GM12878 (cell line): ENCODE data around the gene GRIK3. TPM values are rescaled to one million over a fixed set of nuclear protein-coding genes. Genes with fewer than 3 reads are reported as not detected.

Experiments
- ATAC-seq: fragments of 200-7000 bp; cut with Tn5 transposase; 3 replicates; pipeline ENCODE4 v1.9.1; 2020; ENCODE audit warnings: mild to moderate bottlenecking, moderate library complexity
- BruUV-seq: library from RNA; stranded (reverse); fragments of 400-500 nt; replicated peaks from 2 replicates; lab custom pipeline; 2021; lab: Mats Ljungman, UMichigan
- CTCF ChIA-PET: fragments of 300-600 bp; sonication (Branson Sonifier 250); formaldehyde crosslinking; extraction: SDS; loops from one replicate; lab custom pipeline; 2021; ENCODE audit warnings: inconsistent platforms; lab: Yijun Ruan, JAX
- POLR2A ChIA-PET: fragments of 350-600 bp; formaldehyde crosslinking; extraction: SDS; loops from one replicate; lab custom pipeline; 2021; ENCODE audit warnings: inconsistent platforms; lab: Charles Lee
- RAD21 ChIA-PET: fragments of 300-600 bp; sonication (Branson Sonifier 250); formaldehyde crosslinking; loops from one replicate; lab custom pipeline; 2023; ENCODE audit warnings: antibody characterized with exemption; ENCODE audit not compliant: unreplicated experiment; lab: Charles Lee
- SMC1A ChIA-PET: fragments of 300-600 bp; sonication (Branson Sonifier 250); formaldehyde crosslinking; loops from one replicate; lab custom pipeline; 2023; ENCODE audit not compliant: unreplicated experiment, uncharacterized antibody; lab: Charles Lee
- DNase-seq: peaks from one replicate; pipeline ENCODE4 v3.0.0-alpha.2; 2011; ENCODE audit warnings: low read depth, low spot score
- FAIRE-seq: peaks from 3 replicates; lab custom pipeline; 2011; peaks lifted over from hg19 to GRCh38; lab: Jason Lieb, UNC
- H2AFZ ChIP-seq: 2 replicates; pipeline ENCODE4 v1.6.0; 2011; ENCODE audit warnings: low read depth, low read length, control low read depth; ENCODE audit not compliant: control insufficient read depth
- H3K27ac ChIP-seq: 2 replicates; pipeline ENCODE4 v1.5.1; 2011; ENCODE audit warnings: control low read depth; ENCODE audit not compliant: control insufficient read depth, insufficient read depth
- H3K27me3 ChIP-seq, 2 experiments: replicated peaks in 1 of 2; 2 replicates each; pipeline versions ENCODE4 v1.6.0 to v1.6.1; 2011; ENCODE audit warnings: low read length in 1 of 2; ENCODE audit not compliant: control insufficient read depth in 2 of 2, insufficient read depth in 2 of 2
- H3K36me3 ChIP-seq, 2 experiments: 2 replicates each; pipeline ENCODE4 v1.5.1; 2011; ENCODE audit warnings: low read length in 1 of 2; ENCODE audit not compliant: control insufficient read depth in 2 of 2, insufficient read depth in 2 of 2
- H3K4me1 ChIP-seq: 2 replicates; pipeline ENCODE4 v1.6.1; 2011; ENCODE audit warnings: mild to moderate bottlenecking, low read length, moderate library complexity, mixed read lengths; ENCODE audit not compliant: control insufficient read depth, insufficient read depth
- H3K4me2 ChIP-seq: 2 replicates; pipeline ENCODE4 v1.6.0; 2011; ENCODE audit warnings: control low read depth; ENCODE audit not compliant: control insufficient read depth, insufficient read depth
- H3K4me3 ChIP-seq: fragments of 200-600 bp; sonication (generic); 2 replicates; pipeline ENCODE4 v1.5.1; 2016
- H3K79me2 ChIP-seq: 2 replicates; pipeline ENCODE4 v1.6.0; 2011; ENCODE audit warnings: low read length; ENCODE audit not compliant: control insufficient read depth, insufficient read depth
- H3K9ac ChIP-seq: 2 replicates; pipeline ENCODE4 v1.8.0; 2011; ENCODE audit warnings: low read length, control low read depth, mixed read lengths; ENCODE audit not compliant: control insufficient read depth, insufficient read depth
- H3K9me3 ChIP-seq: replicated peaks from 3 replicates; pipeline ENCODE4 v1.5.1; 2011; ENCODE audit warnings: mild to moderate bottlenecking, low read length; ENCODE audit not compliant: control insufficient read depth, insufficient read depth
- H4K20me1 ChIP-seq: 2 replicates; pipeline ENCODE4 v1.6.0; 2011; ENCODE audit not compliant: control insufficient read depth, insufficient read depth
- BCL11A ChIP-seq: IDR thresholded peaks from 2 replicates; pipeline ENCODE4 v1.6.1; 2011; ENCODE audit warnings: low read depth, low read length
- HDGF ChIP-seq: fragments of 450-650 bp; IDR thresholded peaks from 2 replicates; pipeline ENCODE4 v1.6.1; 2016; ENCODE audit warnings: antibody characterized with exemption
- IKZF2 ChIP-seq, 2 experiments: fragments of 450-650 bp; IDR thresholded peaks; 2 replicates each; pipeline ENCODE4 v1.6.1; 2017; ENCODE audit warnings: mild to moderate bottlenecking in 2 of 2, moderate library complexity in 2 of 2
- RB1 ChIP-seq: fragments of 450-650 bp; formaldehyde crosslinking; IDR thresholded peaks from 2 replicates; pipeline ENCODE4 v1.6.1; 2017; ENCODE audit warnings: mild to moderate bottlenecking, borderline replicate concordance
- SUPT20H ChIP-seq: IDR thresholded peaks from 2 replicates; pipeline ENCODE4 v1.6.1; 2011; ENCODE audit warnings: low read depth, mild to moderate bottlenecking, low read length, moderate library complexity, borderline replicate concordance; ENCODE audit not compliant: control insufficient read depth
- TBL1XR1 ChIP-seq: IDR thresholded peaks from 2 replicates; pipeline ENCODE4 v1.6.1; 2012; ENCODE audit warnings: low read depth, low read length, improper control_type of control experiment
- TCF3 ChIP-seq: IDR thresholded peaks from 2 replicates; pipeline ENCODE4 v1.6.1; 2012; ENCODE audit warnings: low read depth, mild to moderate bottlenecking, low read length, borderline replicate concordance; ENCODE audit not compliant: insufficient read depth
- WGBS: methylation state at CpG from one replicate; pipeline ENCODE4 v1.1.6; 2016; ENCODE audit warnings: low lambda C conversion rate; ENCODE audit not compliant: insufficient replicate concordance, insufficient coverage; ENCODE audit errors: missing lambda C conversion rate; 5-methylcytosine and 5-hydroxymethylcytosine counted together
- in situ Hi-C: fragments of 300-500 bp; cut with MboI; formaldehyde crosslinking; loops from 9 replicates; pipeline ENCODE4 v1.14.3; 2018; ENCODE audit warnings: mixed read lengths
- intact Hi-C: fragments of 100-400 bp; cut with micrococcal nuclease; formaldehyde crosslinking; loops from one replicate; pipeline ENCODE4 v1.14.2; 2022; ENCODE audit not compliant: unreplicated experiment
- polyA plus RNA-seq, 11 experiments: library from polyadenylated mRNA; depleted of rRNA in 4 of 11; unstranded in 6 of 11; stranded (reverse) in 5 of 11; fragments of >200 nt; fragmentation: Nextera tagmentation in 4 of 11; fragmentation: Illumina TruSeq in 1 of 11; extraction: Ambion mirVana in 4 of 11; extraction: Trizol in 1 of 11; gene quantifications; 1 replicate in 1 of 11; 2 replicates in 10 of 11; pipeline versions ENCODE4 v1.2.1 to v1.2.3, GENCODE V29; 2011 to 2016; ENCODE audit warnings: inconsistent platforms in 2 of 11, missing spikeins in 2 of 11, low read depth in 1 of 11
- total RNA-seq, 4 experiments: library from RNA; depleted of rRNA in 3 of 4; stranded (reverse); fragments of >200 nt in 3 of 4; fragmentation: Illumina TruSeq in 1 of 4; extraction: Trizol in 1 of 4; gene quantifications; 2 replicates each; pipeline versions ENCODE4 v1.2.1 to v1.2.3, GENCODE V29; 2013 to 2021
- TF ChIP-seq, protein P1 (sequence below): IDR thresholded peaks from 2 replicates; pipeline ENCODE4 v1.6.1; 2012; ENCODE audit warnings: low read depth, low read length, improper control_type of control experiment
- TF ChIP-seq, protein P2 (sequence below): fragments of 450-650 bp; IDR thresholded peaks from 2 replicates; pipeline ENCODE4 v1.6.1; 2014; ENCODE audit warnings: mild to moderate bottlenecking
- TF ChIP-seq, protein P3 (sequence below): fragments of 450-650 bp; conservative IDR thresholded peaks from 2 replicates; pipeline ENCODE4 v1.6.1; 2017; ENCODE audit warnings: mild to moderate bottlenecking, moderate library complexity
- TF ChIP-seq, protein P4 (sequence below): fragments of 150-350 bp; IDR thresholded peaks from 2 replicates; pipeline ENCODE4 v1.6.1; 2014; ENCODE audit warnings: mild to moderate bottlenecking, low read depth, low read length
- TF ChIP-seq, protein P5 (sequence below): fragments of 450-650 bp; IDR thresholded peaks from 2 replicates; pipeline ENCODE4 v1.6.1; 2016; ENCODE audit warnings: mild to moderate bottlenecking

GRIK3 gene
- total and polyA plus RNA-seq, 10 of the 15 experiments (the other 5 are each of a cell fraction or from before 2014, with no cell fraction given): not detected

DNA sequence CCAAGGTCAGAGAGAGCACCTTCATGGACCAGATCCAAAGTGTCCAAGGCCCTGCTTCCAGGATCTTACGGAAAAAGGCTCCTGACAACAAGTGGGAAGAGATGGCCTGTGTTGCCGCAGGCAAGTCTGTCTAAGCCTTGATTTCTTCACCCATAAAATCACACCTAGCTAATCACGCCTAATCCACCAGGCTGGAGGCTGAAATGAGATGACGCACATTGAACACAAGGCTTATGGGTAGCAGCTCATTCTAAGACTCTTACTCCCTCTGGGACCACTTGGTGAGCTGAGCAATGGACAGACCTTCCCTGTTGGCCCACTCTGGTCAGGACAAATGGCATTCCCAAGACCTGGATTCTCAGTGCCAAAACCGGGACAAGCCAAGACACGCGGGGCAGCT, 38.2 kb downstream of the GRIK3 start:
- in situ Hi-C loops: no loop called here
- no peak for FAIRE-seq
- Histone ChIP-seq H3K36me3 (no peaks in the 10 kb centered on the region), H3K27ac (no peak overlapping the region), H4K20me1 (peaks cover 3% of the 10 kb centered on the region; the same call in 1 of the 2 replicates), H3K79me2 (no peaks in the 10 kb centered on the region), H3K4me1 (no peaks in the 10 kb centered on the region), H2AFZ (no peak overlapping the region), H3K4me3 (no peak overlapping the region), H3K9ac (no peak overlapping the region), H3K9me3 (no peaks in the 10 kb centered on the region), H3K27me3 (peaks cover 0 to 2% of the 10 kb centered on the region in 2 experiments; a peak in 3 of 4 replicates), H3K4me2 (no peak overlapping the region)
- POLR2A ChIA-PET: no interaction called here
- DNase-seq: no peak
- SMC1A ChIA-PET: no interaction called here
- no TSS peak for BruUV-seq
- ATAC-seq: no peak
- RAD21 ChIA-PET: no interaction called here
- CTCF ChIA-PET: interaction anchor here (1.0 kb wide), 1 partner anchor 9 kb away, joined by 4 read pairs; no protein-coding TSS in a partner anchor
- TF ChIP-seq, protein P1, sequence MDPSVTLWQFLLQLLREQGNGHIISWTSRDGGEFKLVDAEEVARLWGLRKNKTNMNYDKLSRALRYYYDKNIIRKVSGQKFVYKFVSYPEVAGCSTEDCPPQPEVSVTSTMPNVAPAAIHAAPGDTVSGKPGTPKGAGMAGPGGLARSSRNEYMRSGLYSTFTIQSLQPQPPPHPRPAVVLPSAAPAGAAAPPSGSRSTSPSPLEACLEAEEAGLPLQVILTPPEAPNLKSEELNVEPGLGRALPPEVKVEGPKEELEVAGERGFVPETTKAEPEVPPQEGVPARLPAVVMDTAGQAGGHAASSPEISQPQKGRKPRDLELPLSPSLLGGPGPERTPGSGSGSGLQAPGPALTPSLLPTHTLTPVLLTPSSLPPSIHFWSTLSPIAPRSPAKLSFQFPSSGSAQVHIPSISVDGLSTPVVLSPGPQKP: no peak
- TF ChIP-seq, protein P2, sequence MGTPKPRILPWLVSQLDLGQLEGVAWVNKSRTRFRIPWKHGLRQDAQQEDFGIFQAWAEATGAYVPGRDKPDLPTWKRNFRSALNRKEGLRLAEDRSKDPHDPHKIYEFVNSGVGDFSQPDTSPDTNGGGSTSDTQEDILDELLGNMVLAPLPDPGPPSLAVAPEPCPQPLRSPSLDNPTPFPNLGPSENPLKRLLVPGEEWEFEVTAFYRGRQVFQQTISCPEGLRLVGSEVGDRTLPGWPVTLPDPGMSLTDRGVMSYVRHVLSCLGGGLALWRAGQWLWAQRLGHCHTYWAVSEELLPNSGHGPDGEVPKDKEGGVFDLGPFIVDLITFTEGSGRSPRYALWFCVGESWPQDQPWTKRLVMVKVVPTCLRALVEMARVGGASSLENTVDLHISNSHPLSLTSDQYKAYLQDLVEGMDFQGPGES: no peak
- TF ChIP-seq, protein P3, sequence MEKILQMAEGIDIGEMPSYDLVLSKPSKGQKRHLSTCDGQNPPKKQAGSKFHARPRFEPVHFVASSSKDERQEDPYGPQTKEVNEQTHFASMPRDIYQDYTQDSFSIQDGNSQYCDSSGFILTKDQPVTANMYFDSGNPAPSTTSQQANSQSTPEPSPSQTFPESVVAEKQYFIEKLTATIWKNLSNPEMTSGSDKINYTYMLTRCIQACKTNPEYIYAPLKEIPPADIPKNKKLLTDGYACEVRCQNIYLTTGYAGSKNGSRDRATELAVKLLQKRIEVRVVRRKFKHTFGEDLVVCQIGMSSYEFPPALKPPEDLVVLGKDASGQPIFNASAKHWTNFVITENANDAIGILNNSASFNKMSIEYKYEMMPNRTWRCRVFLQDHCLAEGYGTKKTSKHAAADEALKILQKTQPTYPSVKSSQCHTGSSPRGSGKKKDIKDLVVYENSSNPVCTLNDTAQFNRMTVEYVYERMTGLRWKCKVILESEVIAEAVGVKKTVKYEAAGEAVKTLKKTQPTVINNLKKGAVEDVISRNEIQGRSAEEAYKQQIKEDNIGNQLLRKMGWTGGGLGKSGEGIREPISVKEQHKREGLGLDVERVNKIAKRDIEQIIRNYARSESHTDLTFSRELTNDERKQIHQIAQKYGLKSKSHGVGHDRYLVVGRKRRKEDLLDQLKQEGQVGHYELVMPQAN: no peak
- TF ChIP-seq SUPT20H: no peak
- TF ChIP-seq, protein P4, sequence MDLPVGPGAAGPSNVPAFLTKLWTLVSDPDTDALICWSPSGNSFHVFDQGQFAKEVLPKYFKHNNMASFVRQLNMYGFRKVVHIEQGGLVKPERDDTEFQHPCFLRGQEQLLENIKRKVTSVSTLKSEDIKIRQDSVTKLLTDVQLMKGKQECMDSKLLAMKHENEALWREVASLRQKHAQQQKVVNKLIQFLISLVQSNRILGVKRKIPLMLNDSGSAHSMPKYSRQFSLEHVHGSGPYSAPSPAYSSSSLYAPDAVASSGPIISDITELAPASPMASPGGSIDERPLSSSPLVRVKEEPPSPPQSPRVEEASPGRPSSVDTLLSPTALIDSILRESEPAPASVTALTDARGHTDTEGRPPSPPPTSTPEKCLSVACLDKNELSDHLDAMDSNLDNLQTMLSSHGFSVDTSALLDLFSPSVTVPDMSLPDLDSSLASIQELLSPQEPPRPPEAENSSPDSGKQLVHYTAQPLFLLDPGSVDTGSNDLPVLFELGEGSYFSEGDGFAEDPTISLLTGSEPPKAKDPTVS: no peak
- TF ChIP-seq TBL1XR1: no peak
- TF ChIP-seq, protein P5, sequence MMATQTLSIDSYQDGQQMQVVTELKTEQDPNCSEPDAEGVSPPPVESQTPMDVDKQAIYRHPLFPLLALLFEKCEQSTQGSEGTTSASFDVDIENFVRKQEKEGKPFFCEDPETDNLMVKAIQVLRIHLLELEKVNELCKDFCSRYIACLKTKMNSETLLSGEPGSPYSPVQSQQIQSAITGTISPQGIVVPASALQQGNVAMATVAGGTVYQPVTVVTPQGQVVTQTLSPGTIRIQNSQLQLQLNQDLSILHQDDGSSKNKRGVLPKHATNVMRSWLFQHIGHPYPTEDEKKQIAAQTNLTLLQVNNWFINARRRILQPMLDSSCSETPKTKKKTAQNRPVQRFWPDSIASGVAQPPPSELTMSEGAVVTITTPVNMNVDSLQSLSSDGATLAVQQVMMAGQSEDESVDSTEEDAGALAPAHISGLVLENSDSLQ: no peak
- no peak for TF ChIP-seq IKZF2 (IDR thresholded peaks at IDR 0.05)
- TF ChIP-seq TCF3: no peak
- no peak for TF ChIP-seq HDGF
- no peak for TF ChIP-seq BCL11A
- TF ChIP-seq RB1: no peak
- intact Hi-C loops: no loop called here
- 50% methylated on average over 7 of the region's 7 CpGs for WGBS
